Keratinocyte (primary cell): ENCODE measurements around the gene SPDYE4. TPM values are rescaled to one million over a fixed set of nuclear protein-coding genes. Genes with fewer than 3 reads are reported as not detected.

Experiments used
- DNase-seq: peaks from one replicate; pipeline ENCODE4 v3.0.0-alpha.2; 2011; ENCODE audit warnings: low read depth, missing footprints, low spot score
- FAIRE-seq: peaks from 2 replicates; lab custom pipeline; 2011; peaks lifted over from hg19 to GRCh38; lab: Jason Lieb, UNC
- H2AFZ ChIP-seq: 2 replicates; pipeline ENCODE4 v1.6.0; 2012; ENCODE audit warnings: low read length, control low read depth, inconsistent platforms; ENCODE audit not compliant: control insufficient read depth
- H3K27ac ChIP-seq: 2 replicates; pipeline ENCODE4 v1.5.1; 2011; ENCODE audit warnings: low read length; ENCODE audit not compliant: control insufficient read depth, insufficient read depth
- H3K27me3 ChIP-seq: 3 replicates; pipeline ENCODE4 v1.6.0; 2011; ENCODE audit warnings: low read length; ENCODE audit not compliant: control insufficient read depth, insufficient read depth; ENCODE audit errors: extremely low read depth
- H3K36me3 ChIP-seq, 2 experiments: 2 replicates in 1 of 2; 3 replicates in 1 of 2; pipeline ENCODE4 v1.5.1; 2011; ENCODE audit warnings: low read length in 2 of 2, mild to moderate bottlenecking in 1 of 2; ENCODE audit not compliant: control insufficient read depth in 2 of 2, insufficient read depth in 2 of 2; ENCODE audit errors: extremely low read depth in 1 of 2
- H3K4me1 ChIP-seq: 3 replicates; pipeline ENCODE4 v1.5.1; 2011; ENCODE audit warnings: low read length; ENCODE audit not compliant: control insufficient read depth, insufficient read depth; ENCODE audit errors: extremely low read depth
- H3K4me2 ChIP-seq: 3 replicates; pipeline ENCODE4 v1.6.0; 2011; ENCODE audit warnings: low read depth, low read length; ENCODE audit not compliant: control insufficient read depth, insufficient read depth; ENCODE audit errors: extremely low read depth
- H3K4me3 ChIP-seq, 3 experiments: fragments of 200-600 bp in 1 of 3; sonication (generic) in 1 of 3; 2 replicates in 2 of 3; 3 replicates in 1 of 3; pipeline ENCODE4 v1.5.1; 2011 to 2016; ENCODE audit warnings: low read length in 3 of 3, mild to moderate bottlenecking in 3 of 3, control low read depth in 2 of 3, inconsistent platforms in 1 of 3, low read depth in 1 of 3, mixed read lengths in 1 of 3, mixed run types in 1 of 3, moderate library complexity in 1 of 3; ENCODE audit not compliant: control insufficient read depth in 2 of 3, insufficient read depth in 2 of 3; ENCODE audit errors: extremely low read depth in 1 of 3
- H3K79me2 ChIP-seq: 2 replicates; pipeline ENCODE4 v1.6.0; 2012; ENCODE audit warnings: low read length; ENCODE audit not compliant: control insufficient read depth, insufficient read depth
- H3K9ac ChIP-seq: 3 replicates; pipeline ENCODE4 v1.6.0; 2011; ENCODE audit warnings: low read length; ENCODE audit not compliant: control insufficient read depth, insufficient read depth; ENCODE audit errors: extremely low read depth
- H3K9me1 ChIP-seq: 3 replicates; pipeline ENCODE4 v1.6.0; 2011; ENCODE audit warnings: low read length; ENCODE audit not compliant: control insufficient read depth, insufficient read depth; ENCODE audit errors: extremely low read depth
- H3K9me3 ChIP-seq: 2 replicates; pipeline ENCODE4 v1.5.1; 2012; ENCODE audit warnings: low read depth, low read length; ENCODE audit not compliant: control insufficient read depth
- H4K20me1 ChIP-seq: 3 replicates; pipeline ENCODE4 v1.6.0; 2011; ENCODE audit warnings: low read length; ENCODE audit not compliant: control insufficient read depth, insufficient read depth; ENCODE audit errors: extremely low read depth
- EZH2 ChIP-seq: IDR thresholded peaks from one replicate; pipeline ENCODE4 v1.6.1; 2012; ENCODE audit warnings: inconsistent platforms, mild to moderate bottlenecking, low read length, moderate library complexity
- dilution Hi-C: fragments of 300-500 bp; cut with MboI; formaldehyde crosslinking; loops from one replicate; pipeline ENCODE4 v1.7.0; 2020; ENCODE audit warnings: low sequenced_read_pairs; ENCODE audit not compliant: extremely low pct_ligation_motif_present
- polyA plus RNA-seq, 5 experiments: library from polyadenylated mRNA; depleted of rRNA in 3 of 5; stranded (reverse) in 3 of 5; stranded (forward) in 1 of 5; unstranded in 1 of 5; fragments of >200 nt; gene quantifications; 1 replicate in 1 of 5; 2 replicates in 3 of 5; 3 replicates in 1 of 5; pipeline versions ENCODE4 v1.2.1 to v1.2.3, GENCODE V29; 2011 to 2012; ENCODE audit warnings: missing spikeins in 2 of 5, low read depth in 1 of 5, low replicate concordance in 1 of 5
- TF ChIP-seq, protein P1 (sequence below), 3 experiments: IDR thresholded peaks in 1 of 3; conservative IDR thresholded peaks in 1 of 3; optimal IDR thresholded peaks in 1 of 3; 2 replicates in 2 of 3; 3 replicates in 1 of 3; pipeline versions ENCODE3 to v1.5.1; 2011; ENCODE audit warnings: low read length in 3 of 3, mild to moderate bottlenecking in 3 of 3, moderate library complexity in 2 of 3, control low read depth in 1 of 3, inconsistent platforms in 1 of 3; ENCODE audit not compliant: insufficient read depth in 2 of 3; ENCODE audit errors: extremely low read depth in 1 of 3

The SPDYE4 gene
- polyA plus RNA-seq, 1 donor (not counting 4 experiments of a cell fraction or from before 2014, with no cell fraction given) = not detected

DNA sequence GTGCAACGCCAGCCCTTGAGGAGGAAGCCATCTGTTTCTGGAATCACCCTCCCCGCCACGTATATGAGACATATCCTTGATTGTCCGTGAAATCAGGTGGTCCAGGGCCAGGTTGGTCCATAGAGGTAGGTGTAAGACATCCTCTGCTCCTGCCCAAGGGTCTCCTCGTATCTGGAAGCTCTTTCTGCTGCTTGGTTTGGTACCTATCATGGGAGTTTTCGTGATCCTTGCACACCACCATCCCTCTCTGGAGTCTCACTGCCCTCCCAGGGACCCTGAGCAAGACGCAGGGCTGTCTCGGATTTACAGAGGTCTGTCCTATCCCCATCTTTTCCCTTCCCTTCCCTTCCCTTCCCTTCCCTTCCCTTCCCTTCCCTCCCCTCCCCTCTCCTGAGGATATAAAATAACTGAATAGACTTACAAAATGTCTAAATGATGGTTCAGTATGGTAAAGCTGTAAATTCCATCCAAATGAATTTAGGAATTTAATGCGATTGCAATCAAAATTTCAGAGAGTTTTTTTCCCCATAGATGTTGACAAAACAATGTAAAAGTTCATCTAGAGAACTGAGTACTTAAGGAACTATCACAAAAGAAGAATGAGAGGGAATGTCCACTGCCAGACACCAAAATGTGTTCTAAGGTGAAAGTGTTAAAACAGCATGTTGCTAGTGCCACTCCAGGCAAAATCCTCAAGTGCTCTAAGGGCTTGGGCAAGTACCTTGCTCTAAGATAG is 11.7 kb downstream of the SPDYE4 start:
- TF ChIP-seq EZH2 = peak; percentile 44
- TF ChIP-seq, protein P1, sequence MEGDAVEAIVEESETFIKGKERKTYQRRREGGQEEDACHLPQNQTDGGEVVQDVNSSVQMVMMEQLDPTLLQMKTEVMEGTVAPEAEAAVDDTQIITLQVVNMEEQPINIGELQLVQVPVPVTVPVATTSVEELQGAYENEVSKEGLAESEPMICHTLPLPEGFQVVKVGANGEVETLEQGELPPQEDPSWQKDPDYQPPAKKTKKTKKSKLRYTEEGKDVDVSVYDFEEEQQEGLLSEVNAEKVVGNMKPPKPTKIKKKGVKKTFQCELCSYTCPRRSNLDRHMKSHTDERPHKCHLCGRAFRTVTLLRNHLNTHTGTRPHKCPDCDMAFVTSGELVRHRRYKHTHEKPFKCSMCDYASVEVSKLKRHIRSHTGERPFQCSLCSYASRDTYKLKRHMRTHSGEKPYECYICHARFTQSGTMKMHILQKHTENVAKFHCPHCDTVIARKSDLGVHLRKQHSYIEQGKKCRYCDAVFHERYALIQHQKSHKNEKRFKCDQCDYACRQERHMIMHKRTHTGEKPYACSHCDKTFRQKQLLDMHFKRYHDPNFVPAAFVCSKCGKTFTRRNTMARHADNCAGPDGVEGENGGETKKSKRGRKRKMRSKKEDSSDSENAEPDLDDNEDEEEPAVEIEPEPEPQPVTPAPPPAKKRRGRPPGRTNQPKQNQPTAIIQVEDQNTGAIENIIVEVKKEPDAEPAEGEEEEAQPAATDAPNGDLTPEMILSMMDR (optimal IDR thresholded peaks at IDR 0.05 in 1 of 3, IDR thresholded peaks at IDR 0.05 in 1 of 3, conservative IDR thresholded peaks at IDR 0.05 in 1 of 3; ENCODE audit: extremely low read depth in 1 of 3, insufficient read depth in 2 of 3, low read length in 3 of 3) = no peak
- H2AFZ ChIP-seq = peak overlapping the region; percentile 73

DNA sequence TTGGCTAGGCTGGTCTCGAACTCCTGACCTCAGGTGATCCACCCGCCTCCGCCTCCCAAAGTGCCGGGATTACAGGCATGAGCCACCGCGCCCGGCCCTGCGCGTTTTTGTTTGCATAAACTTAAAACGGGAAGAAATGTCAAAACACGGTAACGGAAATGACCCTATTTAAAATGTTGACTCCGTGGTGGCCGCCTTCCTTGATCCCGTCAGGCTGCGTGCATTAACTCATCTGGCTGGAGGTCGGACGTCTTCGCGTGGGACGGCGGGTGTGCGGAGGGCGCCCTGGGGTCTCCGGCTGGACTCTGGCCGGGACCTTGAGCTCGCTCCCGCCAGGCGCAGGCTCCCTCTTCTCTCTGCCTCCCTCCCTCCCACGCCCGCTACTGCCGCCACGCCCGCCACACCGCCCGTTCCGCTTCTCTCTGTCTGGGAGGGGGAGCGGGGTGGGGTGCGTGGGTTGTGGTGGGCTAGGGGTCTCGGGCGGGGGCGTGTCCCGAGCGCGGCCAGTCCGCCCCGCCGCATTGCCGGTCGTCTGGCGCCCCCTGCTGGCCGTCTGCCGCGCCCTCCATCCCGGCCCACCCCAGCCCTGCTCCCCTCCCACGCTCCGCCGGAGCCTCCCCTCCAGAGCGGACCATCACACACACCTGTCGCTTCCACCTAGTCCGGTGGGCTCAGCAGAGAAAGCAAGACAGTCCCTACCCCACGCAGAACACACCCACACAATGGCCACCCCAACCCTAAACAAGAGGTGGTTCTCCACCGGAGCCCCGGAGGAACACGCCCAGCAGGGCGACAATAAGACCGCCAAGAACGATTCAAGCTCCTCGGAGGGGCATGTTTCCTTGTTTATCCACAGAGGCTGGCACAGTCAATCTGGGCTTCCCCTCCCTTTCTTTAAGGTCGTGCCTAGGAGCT is 12.5 kb downstream of the SPDYE4 start:
- Histone ChIP-seq H2AFZ (peak overlapping the region; percentile 78), H3K9ac (no peak overlapping the region), H3K9me3 (no peaks in the 10 kb centered on the region), H3K4me2 (peak overlapping the region; percentile 89), H3K4me1 (peaks cover 5% of the 10 kb centered on the region), H3K9me1 (no peaks in the 10 kb centered on the region), H3K27me3 (peaks cover 10% of the 10 kb centered on the region), H3K79me2 (no peaks in the 10 kb centered on the region), H3K36me3 (no peaks in the 10 kb centered on the region), H4K20me1 (no peaks in the 10 kb centered on the region), H3K27ac (no peak overlapping the region), H3K4me3 (peak overlapping the region; percentile 56 to 63 (median 62))
- FAIRE-seq (no peak), DNase-seq (no peak)
- TF ChIP-seq EZH2 = no peak
- TF ChIP-seq, protein P1 (optimal IDR thresholded peaks at IDR 0.05 in 1 of 3, IDR thresholded peaks at IDR 0.05 in 1 of 3, conservative IDR thresholded peaks at IDR 0.05 in 1 of 3; ENCODE audit: extremely low read depth in 1 of 3, insufficient read depth in 2 of 3, low read length in 3 of 3) = peak in 2 of 3 experiments; percentile 85 to 94
- dilution Hi-C loops = loop anchor here (25.0 kb wide), 1 partner anchor 109 kb away; the partner anchor contains the start of gene MYH10

More for the DNA sequence above, 11.7 kb downstream of the SPDYE4 start:
- DNase-seq (no peak), FAIRE-seq (no peak)
- Histone ChIP-seq H3K9me3 (no peaks in the 10 kb centered on the region), H4K20me1 (no peaks in the 10 kb centered on the region), H3K9me1 (no peaks in the 10 kb centered on the region), H3K4me2 (peak overlapping the region; percentile 89), H3K9ac (no peak overlapping the region), H3K27ac (no peak overlapping the region), H3K27me3 (peaks cover 6% of the 10 kb centered on the region), H3K4me3 (peak overlapping the region; percentile 56 to 63 (median 62)), H3K4me1 (peaks cover 5% of the 10 kb centered on the region), H3K79me2 (no peaks in the 10 kb centered on the region), H3K36me3 (no peaks in the 10 kb centered on the region)
- dilution Hi-C loops = loop anchor here (25.0 kb wide), 1 partner anchor 109 kb away; the partner anchor contains the start of gene MYH10
